NCI-H748 (cell line): ENCODE data around the gene LGALS3BP.
A peak's percentile ranks its signal among the peaks of the same experiment; 100 is the strongest.

ENCODE experiments used
- DNase-seq: peaks from one replicate; lab custom pipeline; 2025; ENCODE audit not compliant: unreplicated experiment; lab: John Stamatoyannopoulos, UW

The LGALS3BP gene

DNA sequence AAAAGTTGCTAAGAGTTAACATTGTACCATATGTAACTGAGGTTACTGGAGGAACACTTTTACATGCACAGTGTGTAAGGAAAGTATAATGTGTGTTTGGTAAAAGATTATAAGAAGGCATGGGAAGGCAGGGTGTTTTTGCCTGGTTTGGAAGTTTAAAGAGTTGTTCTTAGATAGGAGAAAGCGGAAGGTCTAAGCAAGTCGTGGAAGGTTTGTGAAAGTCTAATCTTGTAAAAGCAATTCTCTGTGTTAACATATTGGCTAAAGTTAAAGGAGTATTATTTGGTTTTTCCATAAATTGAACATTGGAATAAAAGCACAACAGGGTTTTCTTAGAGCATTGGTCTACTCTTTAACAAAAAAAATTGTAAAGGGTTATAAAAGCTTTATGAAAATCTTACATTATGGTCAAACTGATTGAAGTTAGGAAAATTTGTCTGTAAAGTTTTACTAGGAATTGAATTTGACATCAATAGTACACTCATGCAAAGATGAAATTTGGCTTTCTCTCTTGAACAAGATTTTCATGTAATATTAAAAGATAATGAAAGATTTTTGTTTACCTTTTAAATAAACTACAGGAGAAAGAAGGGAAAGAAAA, 34.5 kb upstream of the LGALS3BP start:
- no peak for DNase-seq

GRCh38 chr17:79012563-79013134, 32.9 kb upstream of the LGALS3BP start:
- no peak for DNase-seq

- no peak for DNase-seq
Observed at GRCh38 chr17:79011451-79012147, 31.9 kb upstream of the LGALS3BP start.

DNA sequence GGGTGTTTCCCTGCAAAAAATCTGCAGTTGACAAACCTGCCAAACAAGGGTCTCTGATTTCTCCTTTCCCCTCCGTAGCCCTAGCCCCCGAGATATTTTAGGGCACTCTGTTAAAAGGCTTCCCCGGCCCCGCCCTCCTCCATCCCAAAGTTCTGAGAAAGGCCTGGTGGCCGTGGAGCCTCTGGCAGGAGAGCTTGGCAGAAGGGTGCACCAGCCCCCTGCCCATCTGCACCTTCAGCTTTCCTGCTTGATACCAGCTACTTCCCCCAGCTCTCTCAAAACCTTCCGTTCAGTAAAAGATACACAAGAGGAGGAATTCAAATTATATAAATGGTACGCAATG, 30.6 kb upstream of the LGALS3BP start:
- DNase-seq, result no peak

GRCh38 chr17:79009397-79010303, 29.9 kb upstream of the LGALS3BP start, which contains the start of gene CANT1:
CANT1 (minus strand) TSS chr17:79009764; CDS start chr17:78997622, 12,142 bp downstream.
- DNase-seq, result peak; percentile 65

GRCh38 chr17:79008666-79009387, 29.1 kb upstream of the LGALS3BP start:
- no peak for DNase-seq

DNA sequence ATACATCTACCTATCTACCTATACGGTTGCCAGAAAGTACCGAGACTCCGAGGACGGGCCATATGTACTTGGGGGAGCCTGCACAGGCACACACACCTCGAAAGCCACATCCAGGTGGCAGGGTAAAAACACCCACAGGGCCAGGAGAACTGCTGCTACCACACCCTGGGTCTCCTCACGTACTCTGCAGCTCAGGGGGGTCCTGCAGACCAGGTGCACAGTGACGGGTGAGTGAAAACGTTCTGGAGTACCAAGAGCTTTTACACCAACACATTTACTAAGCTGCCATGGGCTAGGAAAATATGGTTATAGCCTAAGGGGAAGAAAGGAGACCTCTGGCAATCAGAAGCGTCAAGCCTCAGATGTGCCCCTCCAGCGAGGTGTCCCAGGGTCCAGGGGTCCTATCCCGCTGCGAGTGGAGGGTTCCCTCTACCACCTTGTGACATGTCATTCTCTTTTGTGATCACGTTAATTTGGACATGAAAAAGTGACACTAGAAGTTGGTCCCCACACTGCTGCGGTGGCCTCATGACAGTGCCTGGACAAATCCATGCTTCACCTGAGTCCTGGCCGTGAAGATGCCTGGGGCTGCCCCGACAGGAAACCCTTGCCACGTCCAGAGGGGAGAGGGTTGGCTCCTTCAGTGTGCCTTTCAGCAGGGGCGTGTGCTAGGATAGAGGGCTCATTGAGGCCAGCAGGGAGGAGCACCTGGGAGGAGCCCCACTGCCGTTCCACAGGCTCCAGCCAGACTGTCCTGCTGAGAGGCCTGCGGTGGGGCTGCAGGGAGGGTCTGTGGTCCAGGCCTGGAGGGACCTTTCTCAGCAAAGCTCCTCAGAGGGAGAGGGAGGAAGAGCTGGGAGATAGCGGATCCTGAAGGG, 28.0 kb upstream of the LGALS3BP start:
- no peak for DNase-seq

- DNase-seq, result no peak
Observed at GRCh38 chr17:79006794-79007503, 27.2 kb upstream of the LGALS3BP start.

DNA sequence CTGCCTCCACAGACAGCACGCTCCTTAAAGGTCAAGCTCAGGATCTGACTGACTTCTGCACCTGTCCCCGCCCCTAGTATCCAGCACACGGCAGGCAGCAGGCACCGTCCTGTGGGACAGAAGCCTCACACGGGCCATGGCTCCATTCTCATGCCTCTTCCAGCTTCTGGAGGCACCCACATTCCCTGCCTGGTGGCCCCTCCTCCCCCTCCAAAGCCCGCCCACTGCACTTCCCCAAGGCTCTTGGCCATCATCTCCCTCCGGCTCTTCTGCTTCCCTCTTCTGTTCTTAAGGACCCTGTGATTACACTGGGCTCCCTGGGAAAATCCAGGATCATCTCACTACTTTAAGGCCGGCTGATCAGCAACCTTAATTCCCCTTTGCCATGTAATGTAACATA, 26.3 kb upstream of the LGALS3BP start:
- DNase-seq, result no peak

DNA sequence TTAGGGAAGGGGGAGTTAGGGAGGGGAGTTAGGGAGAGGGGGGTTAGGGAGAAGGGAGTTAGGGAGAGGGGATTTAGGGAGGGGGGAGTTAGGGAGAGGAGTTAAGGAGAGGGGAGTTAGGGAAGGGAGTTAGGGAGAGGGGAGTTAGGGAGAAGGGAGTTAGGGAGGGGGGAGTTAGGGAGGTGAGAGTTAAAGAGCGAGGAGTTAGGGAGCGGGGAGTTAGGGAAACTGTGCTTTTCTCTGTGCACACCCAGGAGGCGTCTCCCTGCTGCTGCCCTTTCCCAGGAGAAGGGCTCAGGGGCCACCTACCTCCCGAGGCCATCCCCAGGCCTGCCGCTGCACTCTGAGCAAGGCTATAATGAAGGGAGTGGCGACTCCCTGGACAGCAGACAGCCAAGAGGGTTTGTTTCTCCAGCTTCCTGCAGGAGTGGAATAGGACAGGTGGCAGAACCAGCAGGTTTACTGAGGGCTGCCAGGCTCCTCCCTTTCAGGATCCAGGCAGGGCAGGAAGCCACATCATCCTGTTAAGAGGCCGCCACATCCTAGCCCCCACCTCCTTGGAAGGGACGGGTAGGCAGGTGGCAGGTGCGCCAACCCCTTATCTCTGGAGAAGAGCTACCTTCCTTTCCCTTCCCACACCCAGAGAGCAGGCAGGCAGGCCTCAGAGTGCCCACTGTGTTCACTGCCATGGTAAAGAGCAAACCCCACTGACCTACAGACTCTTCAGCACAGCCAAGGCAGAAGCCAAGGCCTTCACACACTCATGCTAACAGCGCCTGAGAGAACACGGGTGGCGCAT, 25.5 kb upstream of the LGALS3BP start:
- DNase-seq, result peak; percentile 80

- no peak for DNase-seq
Observed at GRCh38 chr17:79003661-79004411, 24.1 kb upstream of the LGALS3BP start.

GRCh38 chr17:79002796-79003593, 23.3 kb upstream of the LGALS3BP start:
- DNase-seq, result no peak

DNA sequence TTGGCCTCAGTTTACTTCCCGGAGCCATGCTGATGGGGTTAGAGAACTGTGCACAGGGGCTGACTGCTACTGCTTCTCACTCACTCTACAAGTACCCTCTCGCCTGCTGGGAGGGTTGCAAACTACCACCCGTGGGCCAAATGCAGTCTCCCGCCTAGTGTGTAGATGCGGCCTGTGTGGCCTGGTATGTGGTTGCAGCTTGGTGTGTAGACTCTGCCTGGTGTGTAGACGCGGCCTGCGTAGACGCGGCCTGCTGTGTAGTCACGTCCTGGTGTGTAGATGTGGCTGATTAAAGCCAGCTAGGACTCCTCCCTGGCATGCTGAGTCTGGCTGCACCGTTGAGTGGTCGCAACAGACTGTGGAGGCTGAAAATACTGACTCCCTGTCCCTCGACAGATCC, 22.6 kb upstream of the LGALS3BP start:
- no peak for DNase-seq

DNA sequence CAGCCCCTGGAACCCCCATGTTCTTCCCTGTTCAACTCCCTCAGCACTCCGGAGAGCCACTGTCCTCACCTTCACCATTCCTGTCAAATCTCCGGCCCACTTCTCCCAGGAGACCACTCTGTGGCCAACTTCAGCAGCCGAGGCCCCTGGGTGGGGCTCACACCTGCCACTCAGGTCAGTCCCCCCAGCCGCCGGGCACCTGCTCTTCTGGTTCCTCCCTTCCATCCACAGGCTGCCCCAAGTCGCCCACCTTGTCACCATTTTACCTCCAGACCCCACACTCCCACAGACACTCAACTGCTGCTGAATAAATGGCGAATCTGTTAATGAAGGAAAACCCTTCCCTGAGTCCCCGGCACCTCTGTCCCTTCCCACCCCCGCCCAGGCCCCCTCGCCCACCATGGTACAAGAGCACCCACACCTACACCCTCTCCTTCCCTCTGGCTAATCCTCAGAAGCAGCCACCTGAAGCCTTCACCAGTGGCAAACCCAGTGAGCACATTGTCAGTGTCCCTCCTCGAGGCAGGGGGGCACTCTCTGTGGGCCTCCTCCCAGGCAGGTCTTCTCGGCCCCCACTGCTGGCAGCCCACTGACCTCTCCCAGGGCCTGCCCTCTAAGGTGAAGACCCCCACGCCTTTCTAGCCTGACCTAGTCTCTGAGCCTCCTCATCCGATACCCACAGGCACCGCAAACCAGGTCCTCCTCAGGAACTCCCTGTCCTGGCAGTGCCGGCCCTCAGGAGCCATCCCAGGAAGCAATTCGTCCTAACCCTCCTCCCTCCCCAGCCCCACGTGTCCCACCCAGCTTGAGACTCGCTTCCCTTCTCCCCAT, 21.7 kb upstream of the LGALS3BP start:
- no peak for DNase-seq

DNA sequence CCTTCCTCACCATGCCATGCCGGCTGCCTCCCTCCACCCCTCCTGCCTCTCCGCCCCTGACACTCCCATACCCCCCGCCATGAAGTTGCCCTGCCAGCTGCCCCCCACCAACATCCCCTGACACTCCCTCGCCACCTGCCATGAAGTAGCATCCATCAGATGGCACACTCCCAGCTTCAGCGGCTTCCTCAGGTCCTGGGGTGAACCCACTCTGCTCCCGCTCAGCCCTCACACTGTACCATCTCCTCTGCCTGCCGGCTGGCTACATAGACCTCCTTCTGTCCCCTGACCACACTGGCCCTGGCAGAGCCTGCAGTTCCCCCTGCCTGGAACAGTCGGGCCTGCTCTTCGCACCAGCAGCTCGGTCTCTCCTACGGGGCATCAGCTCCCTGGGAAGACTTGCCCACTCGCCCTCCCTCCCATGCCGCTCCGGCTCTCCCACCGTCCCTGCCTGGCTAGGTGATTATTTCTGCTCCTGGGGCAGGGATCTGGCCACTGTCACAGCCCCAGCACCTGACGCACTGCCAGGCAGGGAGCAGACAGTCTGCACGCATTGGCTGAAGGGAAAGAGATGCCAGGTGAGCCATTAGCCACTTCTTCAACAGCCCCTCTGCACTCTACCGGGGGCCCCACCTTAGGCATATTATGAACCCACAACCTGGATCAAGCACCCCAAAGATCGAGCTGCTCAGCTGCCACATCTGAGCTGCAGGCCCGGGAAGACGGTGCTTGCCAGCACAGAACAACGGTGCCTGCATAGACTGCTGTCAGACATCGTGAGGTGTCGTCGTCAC, 20.9 kb upstream of the LGALS3BP start:
- DNase-seq, result no peak
